ENCODE measurements around the gene MAP7. TPM values are rescaled to one million over a fixed set of nuclear protein-coding genes. Genes with fewer than 3 reads are reported as not detected.

The MAP7 gene
- total and polyA plus RNA-seq, 2 experiments from 2014 or later: 44.7 to 49.2 TPM

GRCh38 chr6:136335736-136336363 lies 214.4 kb downstream of the MAP7 start (continued):
- TF ChIP-seq REST (IDR thresholded peaks at IDR 0.05; ENCODE audit: unreplicated experiment) (no peak), EZH2phosphoT487 (IDR thresholded peaks at IDR 0.05; ENCODE audit: unreplicated experiment) (no peak), CREB1 (CRISPR knock-in tag; IDR thresholded peaks at IDR 0.05; ENCODE audit: low read depth) (no peak), CTCF (conservative IDR thresholded peaks at IDR 0.05; ENCODE audit: low read depth in 2 of 2) (no peak), STAT1 (IDR thresholded peaks at IDR 0.05; ENCODE audit: unreplicated experiment) (no peak), ETS1 (IDR thresholded peaks at IDR 0.05) (no peak), JUNB (IDR thresholded peaks at IDR 0.05; ENCODE audit: unreplicated experiment) (no peak), POLR2AphosphoS5 (IDR thresholded peaks at IDR 0.05; ENCODE audit: low read depth) (no peak)

GRCh38 chr6:136334853-136335252 lies 215.4 kb downstream of the MAP7 start:
- Mint-ChIP-seq H3K4me3 (no peak overlapping the region; the same call in 2 of the 3 replicates), H3K4me1 (peaks cover 24% of the 10 kb centered on the region), H3K9me3 (no peaks in the 10 kb centered on the region), H3K27ac (no peak overlapping the region), H3K36me3 (ENCODE audit: low read depth) (no peaks in the 10 kb centered on the region), H3K27me3 (ENCODE audit: insufficient read depth, low read depth, poor library complexity) (peaks cover 5% of the 10 kb centered on the region)
- H3K79me2 ChIP-seq (replicated peaks; ENCODE audit: insufficient read depth): no peaks in the 10 kb centered on the region
- H2AFZ ChIP-seq: no peak overlapping the region
- H3K36me3 ChIP-seq (ENCODE audit: insufficient read depth): no peaks in the 10 kb centered on the region
- H3K9me2 ChIP-seq (ENCODE audit: insufficient read depth): no peaks in the 10 kb centered on the region
- TF ChIP-seq CTCF (conservative IDR thresholded peaks at IDR 0.05; ENCODE audit: low read depth in 2 of 2) (peak; percentile 63 to 70), ZNF114 (CRISPR knock-in tag; IDR thresholded peaks at IDR 0.05) (no peak)
- DNase-seq (ENCODE audit: low spot score): peak; percentile 74
- H3K4me1 ChIP-seq (ENCODE audit: insufficient read depth): peaks cover 13% of the 10 kb centered on the region
- H3K27me3 ChIP-seq (ENCODE audit: insufficient read depth): no peaks in the 10 kb centered on the region
- H4K20me1 ChIP-seq (replicated peaks; ENCODE audit: insufficient read depth): no peaks in the 10 kb centered on the region
- no peak overlapping the region for H3K27ac ChIP-seq (ENCODE audit: low read depth)
- H3K4me2 ChIP-seq: no peak overlapping the region
- peak; percentile 88 for ATAC-seq
- H3F3A ChIP-seq (replicated peaks; ENCODE audit: low read depth): 0 out of 2 replicates have a peak, but pooled peaks cover 2% of the 10 kb centered on the region
- no peak overlapping the region for H3K4me3 ChIP-seq
